T-helper 2 cell treated with Interferon-gamma antibody and Interleukin-4, amounts not matched to agents 100 ng/mL and 5 ng/mL, for 36 hours (primary cell): Measurements from ENCODE around the gene CDKN1C. TPM values are rescaled to one million over a fixed set of nuclear protein-coding genes. Genes with fewer than 3 reads are reported as not detected.

ENCODE experiments used
- intact Hi-C: fragments of 100-400 bp; cut with micrococcal nuclease; formaldehyde crosslinking; loops from one replicate; pipeline ENCODE4 v1.15.1; 2023
- total RNA-seq: library from RNA; stranded (reverse); gene quantifications from 2 replicates; pipeline ENCODE4 v1.2.3, GENCODE V29; 2022

CDKN1C gene
- total RNA-seq, 1 donor from 2014 or later: 0.39 TPM

- intact Hi-C loops: loop anchor here (10.0 kb wide), 1 partner anchor 605 kb away; the partner anchor contains the start of genes C11orf21 and TSPAN32
Measured at GRCh38 chr11:2909133-2909902, 23.7 kb upstream of the CDKN1C start.

DNA sequence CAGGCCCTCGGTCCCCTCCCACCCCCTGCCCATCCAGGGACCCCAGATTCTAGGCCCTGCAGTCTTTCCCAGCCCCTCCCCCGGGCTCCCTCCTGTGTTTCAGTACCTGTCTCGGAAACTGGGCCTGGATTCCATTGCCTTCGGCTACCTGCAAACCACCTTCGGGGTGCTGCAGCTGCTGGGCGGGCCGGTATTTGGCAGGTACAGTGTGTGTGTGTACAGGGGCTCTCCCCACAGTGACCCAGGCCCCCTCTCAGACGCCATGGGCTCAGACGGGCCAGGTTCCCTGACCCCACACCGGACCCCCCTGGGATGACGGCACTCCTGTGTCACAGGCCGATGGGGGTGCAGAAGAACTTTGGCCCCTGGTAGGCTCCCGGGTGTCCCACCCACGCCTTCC lies 22.6 kb upstream of the CDKN1C start:
- intact Hi-C loops: loop anchor here (10.0 kb wide), 1 partner anchor 603 kb away; the partner anchor contains the start of genes C11orf21 and TSPAN32

GRCh38 chr11:2905299-2905698 lies 19.7 kb upstream of the CDKN1C start:
- intact Hi-C loops: loop anchor here (10.0 kb wide), 1 partner anchor 600 kb away; the partner anchor contains the start of genes C11orf21 and TSPAN32

- intact Hi-C loops: loop anchor here (10.0 kb wide), 1 partner anchor 600 kb away; the partner anchor contains the start of genes C11orf21 and TSPAN32
Measured at GRCh38 chr11:2904153-2905052, 18.8 kb upstream of the CDKN1C start.

DNA sequence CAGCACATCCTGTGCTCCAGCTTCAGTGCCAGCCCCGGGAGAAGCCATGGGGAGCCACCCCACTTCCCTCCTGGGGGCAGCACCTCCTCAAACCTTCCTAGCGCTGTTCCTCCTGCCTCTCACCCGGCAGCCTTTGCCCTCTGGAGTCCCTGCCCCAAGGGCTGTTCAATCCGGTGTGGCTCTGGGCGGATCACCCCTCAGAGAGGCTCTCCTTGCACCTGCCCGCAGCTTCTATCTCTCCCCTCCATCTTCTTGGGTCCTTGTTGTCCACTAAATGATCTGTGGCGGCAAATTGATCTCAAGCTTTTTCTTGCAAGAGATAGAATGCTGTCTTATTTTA lies 18.1 kb upstream of the CDKN1C start:
- intact Hi-C loops: loop anchor here (2.0 to 10.0 kb wide), 2 partner anchors 89 to 599 kb away; partner anchors contain the start of genes C11orf21, NAP1L4 and TSPAN32

GRCh38 chr11:2902784-2903671 lies 17.5 kb upstream of the CDKN1C start:
- intact Hi-C loops: loop anchor here (1.0 to 10.0 kb wide), 3 partner anchors 11 to 598 kb away; partner anchors contain the start of genes C11orf21, NAP1L4 and TSPAN32

DNA sequence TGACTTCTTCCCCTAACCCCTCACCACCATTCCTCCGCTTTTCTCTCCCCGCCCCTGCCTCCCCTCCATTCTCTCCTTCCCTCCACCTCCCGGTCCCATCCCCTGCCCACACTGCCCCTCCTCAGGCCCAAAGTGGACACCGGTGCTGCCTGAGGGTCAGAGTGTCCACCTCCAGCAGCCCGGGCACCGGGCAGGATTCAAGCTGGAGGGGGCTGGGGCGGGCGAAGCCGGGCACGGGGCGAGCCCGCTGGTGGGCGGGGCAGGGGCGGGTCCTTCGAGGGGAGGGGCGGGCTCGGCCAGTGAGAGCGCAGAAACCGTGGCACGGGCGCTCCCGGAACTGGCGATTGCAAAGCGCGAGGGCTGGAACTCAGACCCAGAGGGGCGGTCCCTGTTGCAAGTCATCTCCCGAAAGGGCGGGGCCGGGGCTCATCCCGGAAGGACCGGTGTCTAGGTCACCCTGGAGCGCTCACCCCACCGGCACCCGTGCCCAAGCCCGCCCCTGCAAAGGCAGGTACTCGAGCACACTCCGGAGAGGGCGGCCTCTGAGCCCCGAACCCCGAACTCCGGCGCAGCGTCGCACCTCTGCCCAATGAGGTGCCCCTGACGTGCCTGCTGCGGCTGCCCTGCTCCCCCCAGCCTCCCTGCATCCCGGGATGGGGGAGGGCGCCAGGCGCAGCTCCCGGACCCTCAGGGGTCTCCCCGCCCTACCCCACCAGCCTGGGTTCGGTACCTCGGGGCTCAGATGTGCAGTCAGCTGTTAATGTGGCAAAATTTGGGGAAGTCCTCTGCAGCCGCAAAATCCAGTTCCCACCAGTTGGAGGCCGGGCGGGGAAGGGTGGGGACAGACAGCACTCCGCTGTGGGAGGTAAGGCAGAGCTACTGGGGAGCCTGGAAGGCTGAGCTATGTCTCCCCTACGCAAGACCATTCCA lies 16.5 kb upstream of the CDKN1C start:
- intact Hi-C loops: loop anchor here (1.0 to 10.0 kb wide), 3 partner anchors 10 to 597 kb away; partner anchors contain the start of genes C11orf21, NAP1L4 and TSPAN32

DNA sequence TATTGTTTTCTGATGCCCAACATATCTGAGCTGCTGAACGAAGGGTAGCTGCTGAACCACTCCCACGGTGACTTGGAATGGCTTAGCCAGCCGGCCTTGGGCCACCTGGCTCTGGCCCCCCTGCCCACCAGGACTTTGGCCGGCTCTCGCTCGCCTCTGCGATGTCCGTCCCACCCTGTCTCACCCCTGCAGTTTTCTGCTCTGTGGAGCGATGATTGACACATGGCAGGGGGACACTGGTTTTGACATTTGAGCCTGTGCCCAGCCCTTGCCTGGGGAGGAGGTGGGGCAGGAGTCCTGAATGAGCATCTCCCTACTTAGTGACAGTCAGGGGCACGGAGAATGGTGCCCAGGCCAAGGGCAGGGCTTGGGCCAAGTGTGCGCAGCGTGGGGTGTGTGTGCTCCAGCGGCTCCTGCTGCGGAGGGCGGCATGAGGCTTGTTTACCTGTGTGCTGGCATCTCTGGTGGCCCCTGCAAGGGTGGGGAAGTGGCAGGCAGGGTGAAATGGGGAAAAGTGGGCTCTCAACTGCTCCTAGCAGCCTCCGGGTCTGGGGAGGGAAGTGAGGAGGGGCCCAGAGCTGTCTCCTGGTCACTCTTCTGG lies 15.7 kb upstream of the CDKN1C start:
- intact Hi-C loops: loop anchor here (10.0 kb wide), 1 partner anchor 596 kb away; the partner anchor contains the start of genes C11orf21 and TSPAN32

- intact Hi-C loops: no loop called here
Measured at GRCh38 chr11:2899080-2899783, 13.7 kb upstream of the CDKN1C start.

DNA sequence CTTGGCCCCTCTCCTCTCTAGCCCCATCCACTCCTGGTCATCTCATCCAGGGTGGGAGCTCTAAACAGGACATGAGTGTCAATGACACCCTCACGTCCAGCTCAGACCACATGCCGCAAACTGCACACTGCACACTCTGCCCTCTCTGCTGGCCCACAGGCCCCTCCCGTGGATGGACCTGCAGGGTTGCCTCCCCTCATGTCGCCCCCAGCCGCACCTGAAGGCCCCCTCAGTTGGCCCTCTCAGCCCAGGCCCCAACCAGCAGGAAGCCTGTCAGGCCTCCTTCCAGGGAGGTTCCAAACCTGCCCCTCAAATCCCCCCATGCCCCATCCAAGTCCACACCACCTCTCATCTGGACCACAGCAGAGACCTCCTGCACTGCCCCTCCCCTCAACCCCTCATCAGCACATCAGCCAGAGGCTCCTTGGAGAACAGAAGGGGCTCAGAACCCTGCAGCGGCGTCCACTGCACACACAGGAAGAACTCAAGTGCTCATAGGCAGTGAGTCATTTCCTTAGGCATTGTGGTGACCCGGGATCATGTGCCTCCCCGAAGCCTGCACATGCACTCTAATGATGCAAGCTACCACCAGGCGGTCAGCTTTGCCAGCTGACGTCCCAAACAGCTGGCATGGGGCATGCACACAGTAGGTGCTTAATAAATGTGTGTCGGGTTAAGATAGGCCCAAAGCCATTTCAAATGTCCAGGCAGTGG lies 12.9 kb upstream of the CDKN1C start:
- intact Hi-C loops: no loop called here

DNA sequence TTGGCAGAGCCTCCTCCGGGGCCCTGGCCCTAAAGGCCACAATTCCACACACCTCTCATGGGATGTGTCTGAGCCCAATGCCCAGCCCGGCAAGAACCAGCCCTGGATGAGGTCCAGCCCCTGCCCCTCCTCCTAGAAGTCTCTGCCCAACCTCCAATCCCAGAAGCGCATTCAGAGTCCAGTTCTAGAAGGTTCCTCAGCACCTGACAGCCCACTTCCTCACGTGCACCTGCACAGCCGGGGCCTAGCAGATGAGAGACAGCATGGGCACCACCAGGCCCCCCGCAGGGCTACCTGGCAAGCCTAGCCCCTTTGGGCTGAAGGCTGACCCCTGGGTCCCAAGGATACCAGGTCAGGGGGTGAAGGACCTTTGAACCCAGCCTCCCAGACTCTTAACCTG lies 11.5 kb upstream of the CDKN1C start:
- intact Hi-C loops: no loop called here

GRCh38 chr11:2896047-2896446 lies 10.5 kb upstream of the CDKN1C start:
- intact Hi-C loops: no loop called here

GRCh38 chr11:2893935-2894334 lies 8.4 kb upstream of the CDKN1C start:
- intact Hi-C loops: loop anchor here (2.0 to 5.0 kb wide), 3 partner anchors 37 to 198 kb away; partner anchors contain the start of gene NAP1L4

GRCh38 chr11:2892967-2893528 lies 7.5 kb upstream of the CDKN1C start:
- intact Hi-C loops: loop anchor here (1.0 to 5.0 kb wide), 5 partner anchors 9 to 360 kb away; partner anchors contain the start of gene NAP1L4

GRCh38 chr11:2892215-2892966 lies 6.8 kb upstream of the CDKN1C start:
- intact Hi-C loops: loop anchor here (1.0 to 5.0 kb wide), 5 partner anchors 10 to 359 kb away; partner anchors contain the start of gene NAP1L4
